Neural crest cell (in vitro differentiated cells): ENCODE results near the gene CD8B2. TPM values are rescaled to one million over a fixed set of nuclear protein-coding genes. Genes with fewer than 3 reads are reported as not detected.
A peak's percentile ranks its signal among the peaks of the same experiment; 100 is the strongest.

Source experiments
- DNase-seq: peaks from one replicate; pipeline ENCODE4 v3.0.0; 2021; ENCODE audit warnings: low read depth, mixed read lengths, low spot score
- H3K27ac Mint-ChIP-seq: one replicate; pipeline ENCODE4 v1.8.0; 2021; ENCODE audit warnings: mild to moderate bottlenecking, mixed read lengths; ENCODE audit not compliant: unreplicated experiment
- H3K27me3 Mint-ChIP-seq: 2 replicates; pipeline ENCODE4 v1.8.0; 2021; ENCODE audit warnings: low read depth, mild to moderate bottlenecking, mixed read lengths
- H3K36me3 Mint-ChIP-seq: 2 replicates; pipeline ENCODE4 v1.8.0; 2021; ENCODE audit warnings: low read depth, mild to moderate bottlenecking, mixed read lengths
- H3K4me1 Mint-ChIP-seq: 2 replicates; pipeline ENCODE4 v1.8.0; 2021; ENCODE audit warnings: mixed read lengths
- H3K4me3 Mint-ChIP-seq: one replicate; pipeline ENCODE4 v1.8.0; 2021; ENCODE audit warnings: mild to moderate bottlenecking, mixed read lengths
- H3K9me3 Mint-ChIP-seq: 2 replicates; pipeline ENCODE4 v1.8.0; 2021; ENCODE audit warnings: mixed read lengths
- total RNA-seq: library from RNA; stranded (reverse); gene quantifications from 2 replicates; pipeline ENCODE4 v1.2.1, GENCODE V29; 2021
- TF ChIP-seq, protein P1 (sequence below): fragments of 200-600 bp; sonication (generic); conservative IDR thresholded peaks from 2 replicates; pipeline ENCODE4 v1.5.0; 2021; ENCODE audit warnings: antibody characterized with exemption, mild to moderate bottlenecking

CD8B2 gene
- total RNA-seq, 1 donor from 2014 or later: not detected

DNA sequence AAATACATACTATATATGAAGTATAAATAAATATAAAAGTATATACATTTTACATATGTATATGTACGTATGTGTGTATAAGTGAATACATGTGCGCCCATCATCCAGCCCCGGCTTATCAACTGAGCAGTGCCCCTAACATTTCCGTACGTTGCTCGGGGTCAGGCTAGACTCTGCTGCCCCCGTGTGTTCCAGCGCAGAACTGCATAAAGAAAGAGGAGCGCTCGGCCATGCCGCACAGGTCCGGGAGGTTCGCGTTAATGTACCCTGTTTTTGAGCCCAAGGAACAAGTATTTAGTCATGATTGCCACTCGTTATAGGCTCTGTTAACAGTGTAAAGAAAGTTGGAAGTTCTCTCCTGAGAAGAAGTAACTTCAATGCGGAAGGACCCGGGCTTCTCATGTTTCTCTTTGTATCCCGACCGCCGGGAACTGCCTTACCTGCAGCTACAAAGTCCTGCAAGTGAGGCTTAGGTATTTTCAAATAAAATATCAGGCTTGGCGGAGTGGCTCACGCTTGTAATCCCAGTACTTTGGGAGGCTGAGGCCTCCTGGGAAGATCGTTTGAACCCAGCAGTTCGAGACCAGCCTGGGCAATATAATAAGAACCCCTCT is 55.7 kb downstream of the CD8B2 start:
- Mint-ChIP-seq H3K9me3 (no peaks in the 10 kb centered on the region), H3K4me3 (peak overlapping the region; percentile 50), H3K4me1 (peaks cover 4% of the 10 kb centered on the region), H3K27me3 (peaks cover 26% of the 10 kb centered on the region), H3K27ac (no peak overlapping the region), H3K36me3 (no peaks in the 10 kb centered on the region)
- peak; percentile 89 for DNase-seq
- TF ChIP-seq, protein P1, sequence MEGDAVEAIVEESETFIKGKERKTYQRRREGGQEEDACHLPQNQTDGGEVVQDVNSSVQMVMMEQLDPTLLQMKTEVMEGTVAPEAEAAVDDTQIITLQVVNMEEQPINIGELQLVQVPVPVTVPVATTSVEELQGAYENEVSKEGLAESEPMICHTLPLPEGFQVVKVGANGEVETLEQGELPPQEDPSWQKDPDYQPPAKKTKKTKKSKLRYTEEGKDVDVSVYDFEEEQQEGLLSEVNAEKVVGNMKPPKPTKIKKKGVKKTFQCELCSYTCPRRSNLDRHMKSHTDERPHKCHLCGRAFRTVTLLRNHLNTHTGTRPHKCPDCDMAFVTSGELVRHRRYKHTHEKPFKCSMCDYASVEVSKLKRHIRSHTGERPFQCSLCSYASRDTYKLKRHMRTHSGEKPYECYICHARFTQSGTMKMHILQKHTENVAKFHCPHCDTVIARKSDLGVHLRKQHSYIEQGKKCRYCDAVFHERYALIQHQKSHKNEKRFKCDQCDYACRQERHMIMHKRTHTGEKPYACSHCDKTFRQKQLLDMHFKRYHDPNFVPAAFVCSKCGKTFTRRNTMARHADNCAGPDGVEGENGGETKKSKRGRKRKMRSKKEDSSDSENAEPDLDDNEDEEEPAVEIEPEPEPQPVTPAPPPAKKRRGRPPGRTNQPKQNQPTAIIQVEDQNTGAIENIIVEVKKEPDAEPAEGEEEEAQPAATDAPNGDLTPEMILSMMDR: peak; percentile 97

DNA sequence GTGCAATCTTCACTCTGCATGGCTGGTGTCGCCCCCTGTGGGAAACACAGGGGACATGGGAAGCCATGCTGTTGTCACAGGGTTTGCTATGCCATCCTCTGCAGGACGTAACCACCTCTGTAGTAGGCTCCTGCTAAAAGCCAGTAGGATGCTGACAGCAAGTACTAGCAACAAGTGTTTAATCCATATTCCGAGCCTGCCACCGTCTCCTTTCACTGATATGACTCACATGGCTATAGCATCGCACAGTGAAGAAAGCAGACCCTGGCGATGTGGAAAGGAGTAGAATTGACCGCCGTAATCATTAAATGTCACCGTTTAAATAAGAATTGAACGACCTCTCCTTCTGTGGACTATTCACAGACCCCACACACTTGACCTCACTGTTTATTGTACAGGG is 57.8 kb downstream of the CD8B2 start:
- no peak for DNase-seq
- no peak overlapping the region for H3K27ac Mint-ChIP-seq
- no peaks in the 10 kb centered on the region for H3K9me3 Mint-ChIP-seq
- peaks cover 26% of the 10 kb centered on the region for H3K27me3 Mint-ChIP-seq
- no peak overlapping the region for H3K4me3 Mint-ChIP-seq
- H3K36me3 Mint-ChIP-seq: no peaks in the 10 kb centered on the region
- TF ChIP-seq, protein P1: no peak
- H3K4me1 Mint-ChIP-seq: peaks cover 4% of the 10 kb centered on the region

GRCh38 chr2:106546391-106546990 is 59.3 kb downstream of the CD8B2 start:
- peaks cover 4% of the 10 kb centered on the region for H3K4me1 Mint-ChIP-seq
- H3K9me3 Mint-ChIP-seq: no peaks in the 10 kb centered on the region

GRCh38 chr2:106547164-106547903 is 60.2 kb downstream of the CD8B2 start:
- H3K9me3 Mint-ChIP-seq: no peaks in the 10 kb centered on the region
- peaks cover 4% of the 10 kb centered on the region for H3K4me1 Mint-ChIP-seq
- no peak overlapping the region for H3K4me3 Mint-ChIP-seq
- no peaks in the 10 kb centered on the region for H3K36me3 Mint-ChIP-seq
- TF ChIP-seq, protein P1: no peak
- no peak for DNase-seq
- H3K27ac Mint-ChIP-seq: no peak overlapping the region
- H3K27me3 Mint-ChIP-seq: peaks cover 24% of the 10 kb centered on the region

More at GRCh38 chr2:106546391-106546990, 59.3 kb downstream of the CD8B2 start:
- Mint-ChIP-seq H3K27me3 (peaks cover 26% of the 10 kb centered on the region), H3K27ac (no peak overlapping the region), H3K36me3 (no peaks in the 10 kb centered on the region), H3K4me3 (no peak overlapping the region)
- TF ChIP-seq, protein P1: no peak
- no peak for DNase-seq

DNA sequence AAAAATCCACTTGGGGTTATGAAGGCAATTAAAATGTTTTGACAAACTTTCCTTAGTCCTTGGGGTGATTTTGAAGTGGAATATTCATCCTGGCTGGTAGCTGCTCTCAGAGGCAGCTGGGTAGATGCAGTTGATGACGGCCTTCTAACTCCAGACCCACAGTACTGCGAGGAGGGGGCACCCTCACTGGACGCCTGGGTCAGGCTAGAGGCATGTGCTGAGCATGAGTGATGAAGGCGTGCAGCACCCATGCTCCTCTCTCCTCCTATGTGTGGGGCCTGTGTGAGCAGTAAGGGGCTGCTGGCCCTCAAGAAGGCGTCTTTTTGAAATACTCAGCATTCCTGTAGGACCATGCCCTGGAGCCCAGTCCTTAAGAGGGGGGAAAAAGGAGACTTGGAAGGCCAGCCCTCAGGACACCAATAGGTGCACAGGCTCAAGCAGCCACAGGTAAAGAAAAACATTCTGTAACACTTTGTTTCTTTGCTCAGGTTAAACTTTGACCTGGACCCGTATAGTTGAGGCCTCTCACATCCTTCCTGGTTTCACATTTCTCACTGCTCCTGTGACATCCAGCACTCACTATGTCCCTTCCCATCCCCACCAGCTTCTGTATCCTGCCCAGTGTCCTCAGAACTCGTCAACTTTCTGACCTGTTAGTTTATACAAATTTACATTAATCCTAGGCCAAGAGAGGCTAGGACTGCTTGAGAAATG is 64.4 kb downstream of the CD8B2 start:
- Mint-ChIP-seq H3K27ac (no peak overlapping the region), H3K36me3 (no peaks in the 10 kb centered on the region), H3K4me1 (peaks cover 8% of the 10 kb centered on the region), H3K9me3 (peaks cover 10% of the 10 kb centered on the region), H3K4me3 (no peak overlapping the region), H3K27me3 (no peaks in the 10 kb centered on the region)
- TF ChIP-seq, protein P1: no peak
- DNase-seq: no peak
